Coronary artery (tissue), 2 donors: Measurements from ENCODE around the gene NIPAL4.

Source experiments
- DNase-seq: peaks from one replicate; pipeline ENCODE4 v3.0.0-alpha.2; 2017; ENCODE audit warnings: low spot score
- H3K27ac ChIP-seq, 2 donors: fragments of 200-600 bp; sonication (generic); one replicate each; pipeline ENCODE4 v1.5.1; 2016 to 2019
- H3K4me3 ChIP-seq: fragments of 200-600 bp; sonication (generic); 2 replicates; pipeline ENCODE4 v1.5.1; 2016; ENCODE audit warnings: mild to moderate bottlenecking, moderate library complexity
- TF ChIP-seq, protein P1 (sequence below): fragments of 200-600 bp; sonication (generic); IDR thresholded peaks from one replicate; pipeline ENCODE4 v1.5.1; 2019; ENCODE audit warnings: antibody characterized with exemption

The NIPAL4 gene

DNA sequence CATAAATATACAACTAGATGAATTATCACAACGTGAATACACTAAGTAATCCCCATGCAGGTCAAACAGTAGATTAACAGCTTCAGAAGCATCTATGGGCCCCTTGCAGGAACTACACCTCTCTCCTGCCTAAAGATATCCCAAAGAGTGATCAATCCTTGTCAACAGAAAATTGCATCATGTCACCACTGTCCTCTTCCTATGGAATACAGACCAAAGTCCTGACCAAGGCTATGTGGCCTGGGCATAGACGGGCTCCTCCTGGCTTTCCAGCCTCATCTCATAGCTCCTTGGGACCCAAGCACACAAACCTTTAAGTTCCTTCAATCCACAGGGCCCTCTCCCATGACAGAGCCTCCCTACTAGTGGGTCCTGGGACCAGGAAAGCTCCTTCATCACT lies 25.3 kb downstream of the NIPAL4 start:
- no peak for DNase-seq
- TF ChIP-seq, protein P1, sequence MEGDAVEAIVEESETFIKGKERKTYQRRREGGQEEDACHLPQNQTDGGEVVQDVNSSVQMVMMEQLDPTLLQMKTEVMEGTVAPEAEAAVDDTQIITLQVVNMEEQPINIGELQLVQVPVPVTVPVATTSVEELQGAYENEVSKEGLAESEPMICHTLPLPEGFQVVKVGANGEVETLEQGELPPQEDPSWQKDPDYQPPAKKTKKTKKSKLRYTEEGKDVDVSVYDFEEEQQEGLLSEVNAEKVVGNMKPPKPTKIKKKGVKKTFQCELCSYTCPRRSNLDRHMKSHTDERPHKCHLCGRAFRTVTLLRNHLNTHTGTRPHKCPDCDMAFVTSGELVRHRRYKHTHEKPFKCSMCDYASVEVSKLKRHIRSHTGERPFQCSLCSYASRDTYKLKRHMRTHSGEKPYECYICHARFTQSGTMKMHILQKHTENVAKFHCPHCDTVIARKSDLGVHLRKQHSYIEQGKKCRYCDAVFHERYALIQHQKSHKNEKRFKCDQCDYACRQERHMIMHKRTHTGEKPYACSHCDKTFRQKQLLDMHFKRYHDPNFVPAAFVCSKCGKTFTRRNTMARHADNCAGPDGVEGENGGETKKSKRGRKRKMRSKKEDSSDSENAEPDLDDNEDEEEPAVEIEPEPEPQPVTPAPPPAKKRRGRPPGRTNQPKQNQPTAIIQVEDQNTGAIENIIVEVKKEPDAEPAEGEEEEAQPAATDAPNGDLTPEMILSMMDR: no peak
- no peak overlapping the region for H3K27ac ChIP-seq
- no peak overlapping the region for H3K4me3 ChIP-seq

DNA sequence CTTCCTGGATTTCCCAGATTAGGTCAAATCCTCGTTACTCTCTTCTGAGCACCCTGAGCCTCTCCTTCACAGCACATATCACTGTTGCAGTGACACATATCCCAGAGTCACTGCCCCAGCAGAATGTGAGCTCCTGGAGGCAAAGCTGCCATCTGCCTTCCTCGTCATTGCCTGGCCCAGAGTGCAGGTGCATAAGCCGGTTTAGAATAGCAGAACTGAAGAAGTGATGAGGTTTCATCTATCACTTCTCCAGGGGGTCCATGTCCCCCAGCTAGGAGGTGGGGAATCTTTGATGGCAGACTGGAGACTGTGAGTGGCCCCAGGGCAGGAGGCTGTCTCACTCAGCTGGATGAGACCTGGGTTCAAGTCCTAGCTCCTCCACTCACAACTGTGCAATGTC lies 25.8 kb downstream of the NIPAL4 start:
- DNase-seq: no peak
- Histone ChIP-seq H3K27ac (no peak overlapping the region), H3K4me3 (no peak overlapping the region)
- TF ChIP-seq, protein P1: no peak

DNA sequence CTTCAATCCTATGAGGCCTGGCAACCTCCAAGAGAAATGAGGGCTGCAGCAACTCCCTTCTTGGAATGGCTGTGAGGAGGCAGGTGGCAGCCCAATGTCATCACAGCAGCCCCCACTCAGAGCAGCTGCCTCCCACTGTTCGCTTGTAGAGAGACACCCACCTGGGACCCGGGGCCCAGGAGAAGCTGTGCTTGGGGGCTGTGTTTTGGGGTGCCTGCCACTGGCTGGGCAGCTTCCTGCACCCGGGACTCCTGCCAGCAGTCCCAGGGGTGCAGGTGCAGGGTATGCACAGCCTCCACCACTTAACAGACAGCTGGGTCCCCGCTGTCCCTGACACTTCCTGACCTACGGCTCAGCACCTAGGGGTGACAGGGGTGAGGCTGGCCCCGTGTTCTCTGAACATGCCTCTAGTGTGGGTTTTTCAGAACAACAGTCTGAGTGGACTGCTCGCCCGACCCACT lies 26.2 kb downstream of the NIPAL4 start:
- Histone ChIP-seq H3K27ac (no peak overlapping the region), H3K4me3 (no peak overlapping the region)
- DNase-seq: no peak
- TF ChIP-seq, protein P1: no peak

DNA sequence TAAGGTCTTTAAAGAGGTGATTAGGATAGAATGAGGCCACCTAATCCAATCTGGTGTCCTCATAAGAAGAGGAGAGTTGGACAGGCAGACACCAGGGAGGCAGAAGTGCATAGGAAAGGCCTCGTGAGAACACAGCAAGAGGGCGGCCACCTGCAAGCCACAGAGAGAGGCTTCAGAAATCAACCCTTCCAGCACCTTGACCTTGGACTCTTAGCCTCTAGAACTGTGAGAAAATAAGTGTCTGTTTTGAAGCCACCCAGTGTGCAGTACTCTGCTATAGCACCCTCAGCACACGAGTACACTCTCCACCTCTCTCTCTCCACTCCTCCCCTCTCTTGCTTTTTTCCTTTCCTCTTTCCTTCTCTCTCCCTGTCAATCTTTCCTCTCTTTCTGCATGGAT lies 26.8 kb downstream of the NIPAL4 start:
- TF ChIP-seq, protein P1: no peak
- no peak for DNase-seq
- H3K27ac ChIP-seq: no peak overlapping the region
- H3K4me3 ChIP-seq: no peak overlapping the region

DNA sequence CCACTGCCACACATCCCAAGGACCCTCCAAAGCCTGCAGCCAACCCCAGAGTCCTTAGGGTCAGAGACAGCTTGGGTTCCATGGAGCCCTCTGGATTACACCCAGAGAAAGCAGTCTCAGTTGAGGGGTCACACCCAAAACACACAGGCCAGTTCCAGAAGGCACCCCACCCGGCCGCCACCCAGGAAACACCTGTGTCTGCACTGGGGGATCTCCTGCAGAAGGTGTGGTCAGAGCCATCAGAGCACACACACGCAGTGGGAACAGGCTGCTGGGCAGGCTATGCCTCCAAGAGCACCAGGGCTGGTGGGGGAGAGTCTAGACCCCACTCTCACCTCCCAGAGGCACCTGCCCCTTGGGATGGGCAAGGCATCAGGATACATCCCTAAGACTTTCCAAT lies 27.3 kb downstream of the NIPAL4 start:
- H3K27ac ChIP-seq: no peak overlapping the region
- DNase-seq: no peak
- TF ChIP-seq, protein P1: no peak

DNA sequence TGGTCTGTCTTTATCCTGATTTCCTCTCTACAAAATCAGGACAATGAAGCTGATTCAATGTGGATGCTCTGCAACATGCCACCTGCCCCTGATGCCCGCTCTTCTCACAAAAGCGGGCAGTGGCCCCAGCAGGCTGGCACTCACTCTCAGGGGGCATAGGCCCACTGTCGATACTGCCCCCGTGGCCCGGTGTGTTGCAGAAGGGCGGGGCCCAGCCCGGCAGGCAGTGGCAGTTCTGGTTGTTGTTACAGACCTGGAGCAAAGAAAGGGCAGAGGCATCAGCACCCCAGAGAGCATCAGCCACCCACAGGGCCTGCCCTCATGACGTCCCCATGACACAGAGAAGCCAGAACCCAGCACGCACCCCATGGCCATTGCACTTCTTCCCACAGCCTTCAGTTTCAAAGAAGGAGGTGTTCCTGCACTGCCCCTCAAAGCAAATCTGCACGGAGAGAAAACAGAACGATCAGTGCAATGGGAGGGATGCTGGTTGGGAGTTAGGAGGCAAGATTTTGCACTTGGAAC lies 31.5 kb downstream of the NIPAL4 start:
- Histone ChIP-seq H3K4me3 (no peak overlapping the region), H3K27ac (no peak overlapping the region)
- DNase-seq: no peak
- TF ChIP-seq, protein P1: no peak

More for the DNA sequence above, 27.3 kb downstream of the NIPAL4 start:
- no peak overlapping the region for H3K4me3 ChIP-seq

DNA sequence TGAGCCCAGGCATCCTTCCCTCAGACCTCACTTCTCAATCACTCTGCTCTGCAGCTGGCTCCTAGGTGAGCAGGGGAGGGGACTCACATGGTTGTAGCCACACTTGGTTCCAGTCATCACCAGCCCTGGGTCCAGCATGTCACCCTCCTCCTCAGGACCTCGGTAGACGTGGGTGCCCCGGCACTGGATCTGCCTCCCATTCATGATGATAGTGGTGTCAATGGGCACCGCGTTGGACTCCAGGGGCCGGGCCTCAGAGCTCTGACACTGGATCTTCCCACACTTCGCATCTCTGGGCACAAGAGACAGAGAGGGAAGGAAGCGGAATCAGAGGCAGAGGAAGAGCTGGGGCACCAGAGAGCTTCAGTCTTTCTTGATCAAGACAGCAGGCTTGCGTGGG lies 32.9 kb downstream of the NIPAL4 start:
- no peak overlapping the region for H3K27ac ChIP-seq
- H3K4me3 ChIP-seq: no peak overlapping the region
- TF ChIP-seq, protein P1: no peak
- no peak for DNase-seq
